Peyer's patch (tissue), 4 donors: ENCODE results near the gene RAB27B.

Experiments used
- CTCF ChIP-seq, 6 experiments: fragments of 450-650 bp in 4 of 6; fragments of 200-600 bp in 2 of 6; sonication (generic) in 1 of 6; IDR thresholded peaks; one replicate each; pipeline ENCODE4 v1.5.1; 2017 to 2019; ENCODE audit warnings: antibody characterized with exemption in 6 of 6, mild to moderate bottlenecking in 3 of 6, moderate library complexity in 1 of 6
- POLR2A ChIP-seq, 2 donors: fragments of 450-650 bp; IDR thresholded peaks; one replicate each; pipeline ENCODE4 v1.5.1; 2017; ENCODE audit warnings: antibody characterized with exemption in 2 of 2, mild to moderate bottlenecking in 2 of 2, moderate library complexity in 2 of 2

GRCh38 chr18:54806526-54806925 lies 21.8 kb upstream of the RAB27B start:
- TF ChIP-seq CTCF (IDR thresholded peaks at IDR 0.05) (no peak), POLR2A (IDR thresholded peaks at IDR 0.05) (no peak)
